ENCODE data around the gene RILPL2.
A peak's percentile ranks its signal among the peaks of the same experiment; 100 is the strongest.
"Not testable (repeated sequence)": the region's sequence is repeated elsewhere in the genome, so short reads cannot be mapped to it uniquely, and the experiment has no call there.

Gene RILPL2

GRCh38 chr12:123483602-123484248, 47.2 kb upstream of the RILPL2 start (continued):
- no peak for TF ChIP-seq ISL1 (CRISPR knock-in tag; IDR thresholded peaks at IDR 0.05)
- TF ChIP-seq PATZ1 (CRISPR knock-in tag; IDR thresholded peaks at IDR 0.05; ENCODE audit: borderline replicate concordance), result no peak
- TF ChIP-seq ZFP3 (CRISPR knock-in tag; IDR thresholded peaks at IDR 0.05), result no peak
- no peak for TF ChIP-seq CSDC2 (CRISPR knock-in tag; IDR thresholded peaks at IDR 0.05)
- TF ChIP-seq GLIS3 (CRISPR knock-in tag; IDR thresholded peaks at IDR 0.05), result no peak
- TF ChIP-seq ARNTL (CRISPR knock-in tag; IDR thresholded peaks at IDR 0.05; ENCODE audit: borderline replicate concordance, low read depth), result no peak
- TF ChIP-seq ZNF8 (CRISPR knock-in tag; IDR thresholded peaks at IDR 0.05), result no peak
- TF ChIP-seq SNAI2 (CRISPR knock-in tag; IDR thresholded peaks at IDR 0.05), result no peak
- no peak for TF ChIP-seq TSHZ2 (CRISPR knock-in tag; IDR thresholded peaks at IDR 0.05)

GRCh38 chr12:123482876-123483275, 46.4 kb upstream of the RILPL2 start:
- TF ChIP-seq ARNTL (CRISPR knock-in tag; IDR thresholded peaks at IDR 0.05; ENCODE audit: borderline replicate concordance, low read depth) (no peak), SNAI2 (CRISPR knock-in tag; IDR thresholded peaks at IDR 0.05) (no peak), ZNF565 (CRISPR knock-in tag; conservative IDR thresholded peaks at IDR 0.05; ENCODE audit: low read depth) (no peak), TOX (CRISPR knock-in tag; IDR thresholded peaks at IDR 0.05; ENCODE audit: borderline replicate concordance) (no peak), ZFP3 (CRISPR knock-in tag; IDR thresholded peaks at IDR 0.05) (no peak)
- ATAC-seq, result no peak

- not testable (repeated sequence) for ATAC-seq
Observed at GRCh38 chr12:123481251-123481650, 44.8 kb upstream of the RILPL2 start.

- ATAC-seq, result peak; percentile 8; the same call in 1 of the 3 replicates
- no peak for TF ChIP-seq SNAI2 (CRISPR knock-in tag; IDR thresholded peaks at IDR 0.05)
- TF ChIP-seq CREB5 (CRISPR knock-in tag; IDR thresholded peaks at IDR 0.05; ENCODE audit: low read depth), result no peak
- TF ChIP-seq ZNF8 (CRISPR knock-in tag; IDR thresholded peaks at IDR 0.05), result no peak
- no peak for TF ChIP-seq CSDC2 (CRISPR knock-in tag; IDR thresholded peaks at IDR 0.05)
- no peak for TF ChIP-seq ZNF565 (CRISPR knock-in tag; conservative IDR thresholded peaks at IDR 0.05; ENCODE audit: low read depth)
- no peak for TF ChIP-seq ZNF70 (CRISPR knock-in tag; IDR thresholded peaks at IDR 0.05)
- no peak for TF ChIP-seq ISL1 (CRISPR knock-in tag; IDR thresholded peaks at IDR 0.05)
- TF ChIP-seq BACH2 (CRISPR knock-in tag; IDR thresholded peaks at IDR 0.05; ENCODE audit: borderline replicate concordance), result no peak
- TF ChIP-seq POU6F1 (CRISPR knock-in tag; IDR thresholded peaks at IDR 0.05; ENCODE audit: borderline replicate concordance, low read depth), result no peak
- TF ChIP-seq ESRRG (CRISPR knock-in tag; IDR thresholded peaks at IDR 0.05), result no peak
- no peak for TF ChIP-seq TCF4 (CRISPR knock-in tag; IDR thresholded peaks at IDR 0.05; ENCODE audit: borderline replicate concordance)
- no peak for TF ChIP-seq PATZ1 (CRISPR knock-in tag; IDR thresholded peaks at IDR 0.05; ENCODE audit: borderline replicate concordance)
Observed at GRCh38 chr12:123479442-123480180, 43.1 kb upstream of the RILPL2 start.

All from SK-N-SH treated with all-trans-retinoic acid at 6 μM for 48 hours (cell line).